Small intestine (tissue), 7 donors: Measurements from ENCODE around the gene RNASE13. TPM values are rescaled to one million over a fixed set of nuclear protein-coding genes. Genes with fewer than 3 reads are reported as not detected.
A peak's percentile ranks its signal among the peaks of the same experiment; 100 is the strongest.

Source experiments
- DNase-seq, 2 donors: peaks; one replicate each; pipeline versions ENCODE4 v3.0.0 to v3.0.0-alpha.2; 2013
- FAIRE-seq: peaks from 2 replicates; lab custom pipeline; 2012; peaks lifted over from hg19 to GRCh38; lab: Jason Lieb, UNC
- H3K27ac ChIP-seq, 3 donors: one replicate each; pipeline ENCODE4 v1.5.1; 2013; ENCODE audit warnings: low read length in 2 of 3, mild to moderate bottlenecking in 2 of 3, control low read depth in 1 of 3, inconsistent platforms in 1 of 3, low read depth in 1 of 3, moderate library complexity in 1 of 3
- H3K27me3 ChIP-seq, 3 donors: one replicate each; pipeline ENCODE4 v1.6.1; 2013; ENCODE audit warnings: low read length in 3 of 3, inconsistent platforms in 1 of 3; ENCODE audit not compliant: control insufficient read depth in 3 of 3, insufficient read depth in 3 of 3
- H3K36me3 ChIP-seq, 3 donors: one replicate each; pipeline ENCODE4 v1.6.1; 2013; ENCODE audit warnings: low read length in 3 of 3, inconsistent platforms in 1 of 3, low read depth in 1 of 3, mild to moderate bottlenecking in 1 of 3, moderate library complexity in 1 of 3; ENCODE audit not compliant: control insufficient read depth in 3 of 3, insufficient read depth in 2 of 3
- H3K4me1 ChIP-seq, 3 donors: one replicate each; pipeline ENCODE4 v1.6.1; 2013; ENCODE audit warnings: low read length in 2 of 3, inconsistent platforms in 1 of 3, low read depth in 1 of 3, mild to moderate bottlenecking in 1 of 3, moderate library complexity in 1 of 3; ENCODE audit not compliant: control insufficient read depth in 3 of 3, insufficient read depth in 2 of 3
- H3K4me3 ChIP-seq, 3 donors: one replicate each; pipeline ENCODE4 v1.5.1; 2013; ENCODE audit warnings: low read length in 3 of 3, control low read depth in 1 of 3, inconsistent platforms in 1 of 3, low read depth in 1 of 3, mild to moderate bottlenecking in 1 of 3, moderate library complexity in 1 of 3
- H3K9me3 ChIP-seq, 2 donors: one replicate each; pipeline ENCODE4 v1.6.1; 2013; ENCODE audit warnings: low read depth in 1 of 2, low read length in 1 of 2; ENCODE audit not compliant: control insufficient read depth in 2 of 2, insufficient read depth in 1 of 2
- WGBS, 3 donors: extraction: QIAGEN DNeasy Blood & Tissue Kit; methylation state at CpG; one replicate each; pipeline ENCODE4 v1.1.7; 2013; 5-methylcytosine and 5-hydroxymethylcytosine counted together
- polyA plus RNA-seq, 4 donors: library from polyadenylated mRNA; stranded (reverse) in 3 of 4; unstranded in 1 of 4; fragments of 200-250 nt in 3 of 4; fragments of 120-200 nt in 1 of 4; gene quantifications; one replicate each; pipeline versions ENCODE4 v1.2.1 to v1.2.3, GENCODE V29; 2013
- donor health status: healthy with polysubstance abuse.
- donor health status: control.
- donor health status: control.
- donor health status: Bipolar disorder and iron deficiency.
- donor health status: healthy.

The RNASE13 gene
- polyA plus RNA-seq, 4 donors, result 0.04 TPM; not detected in 3

DNA sequence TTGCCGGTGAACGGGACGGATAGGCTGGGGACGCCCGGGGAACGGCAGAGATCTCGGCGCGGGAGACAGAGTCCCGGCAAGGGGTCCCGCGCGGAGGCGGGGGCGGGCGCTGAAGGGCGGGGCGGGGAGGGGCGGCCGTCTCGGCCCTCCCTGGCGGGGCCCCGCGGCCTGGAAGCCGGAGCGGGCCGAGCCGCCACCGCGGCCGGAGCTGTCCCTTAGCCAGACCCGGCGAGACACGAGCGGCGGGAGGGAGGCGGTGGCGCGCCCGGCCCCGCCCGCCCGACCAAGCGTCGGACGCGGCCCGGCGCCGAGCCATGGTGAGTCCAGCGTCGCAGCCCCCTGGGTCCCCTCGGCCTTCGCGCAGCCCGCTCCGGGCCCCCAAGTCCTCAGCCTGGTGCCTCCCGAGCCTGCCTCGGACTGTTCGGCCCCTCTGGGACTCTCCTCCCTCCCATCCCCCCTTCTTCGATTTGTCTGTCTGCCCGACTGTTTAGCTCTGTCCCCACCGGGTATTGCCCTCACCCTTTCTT is 35.5 kb upstream of the RNASE13 start, which contains the start of gene ARHGEF40:
TSS of gene ARHGEF40 (plus strand) at position 222 of the 527 bp plus-strand sequence. CDS start at position 315, 93 bp downstream.
- Histone ChIP-seq H3K27ac (peak within 1 kb of the TSS; percentile 57 to 88 (median 85)), H3K27me3 (peaks cover 0 to 11% (median 0%) of the 10 kb centered on the region in 3 donors), H3K4me3 (peak within 1 kb of the TSS; percentile 67 to 85 (median 68)), H3K36me3 (peaks cover 0 to 24% (median 2%) of the 10 kb centered on the region in 3 donors), H3K9me3 (no peaks in the 10 kb centered on the region), H3K4me1 (peaks cover 0 to 14% (median 4%) of the 10 kb centered on the region in 3 donors)
- WGBS, 3 donors, result 0 to 1% (median 0%) methylated on average over 19 to 63 of the region's 63 CpGs
- no peak for FAIRE-seq
- DNase-seq, result peak; percentile 37 to 73

DNA sequence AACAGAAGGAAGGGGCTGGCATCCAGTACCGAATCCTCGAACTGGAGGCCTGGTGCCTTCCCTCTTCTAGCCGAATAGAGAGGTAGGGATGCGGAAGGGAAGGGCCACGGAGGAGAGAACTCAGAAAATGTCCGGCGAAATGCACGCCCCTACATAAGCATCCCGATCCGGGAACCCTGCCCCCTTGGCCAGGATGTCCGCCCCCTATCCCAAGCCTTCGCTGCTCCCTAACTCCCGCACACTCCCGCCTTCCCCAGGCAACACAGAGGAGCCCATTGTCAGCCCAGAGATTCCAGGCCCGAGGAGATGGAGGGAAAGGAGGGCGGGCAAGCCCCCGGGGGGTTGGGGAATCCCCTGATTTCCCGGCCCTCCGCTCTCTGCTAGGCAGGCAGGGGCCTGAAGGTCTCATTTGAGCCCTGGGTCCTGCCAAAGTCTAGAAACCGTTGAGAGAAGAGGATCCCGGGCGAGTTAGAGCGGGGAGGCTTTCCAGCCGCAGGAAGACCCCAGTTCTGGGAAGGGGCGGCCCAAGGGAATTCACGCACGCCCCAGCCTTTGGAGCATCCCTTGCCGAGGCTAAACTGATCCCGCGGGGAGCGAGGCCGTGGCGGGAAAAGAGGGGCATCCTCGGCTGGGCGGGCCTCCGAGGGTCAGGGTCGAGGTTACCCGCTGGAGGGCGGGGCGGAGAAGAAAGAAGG is 34.9 kb upstream of the RNASE13 start:
- peak overlapping the region; percentile 36 to 68 (median 62) for H3K4me3 ChIP-seq
- FAIRE-seq, result no peak
- H3K4me1 ChIP-seq, result peaks cover 0 to 14% (median 4%) of the 10 kb centered on the region in 3 donors
- DNase-seq, result peak in 1 of 2 donors; percentile 60
- H3K27ac ChIP-seq, result peak overlapping the region in 2 of 3 donors; percentile 53 to 85
- H3K36me3 ChIP-seq, result peaks cover 0 to 18% (median 0%) of the 10 kb centered on the region in 3 donors
- 2 to 5% (median 2%) methylated on average over 31 to 40 of the region's 40 CpGs for WGBS, 3 donors
- no peaks in the 10 kb centered on the region for H3K9me3 ChIP-seq
- H3K27me3 ChIP-seq, result peaks cover 0 to 11% (median 0%) of the 10 kb centered on the region in 3 donors

DNA sequence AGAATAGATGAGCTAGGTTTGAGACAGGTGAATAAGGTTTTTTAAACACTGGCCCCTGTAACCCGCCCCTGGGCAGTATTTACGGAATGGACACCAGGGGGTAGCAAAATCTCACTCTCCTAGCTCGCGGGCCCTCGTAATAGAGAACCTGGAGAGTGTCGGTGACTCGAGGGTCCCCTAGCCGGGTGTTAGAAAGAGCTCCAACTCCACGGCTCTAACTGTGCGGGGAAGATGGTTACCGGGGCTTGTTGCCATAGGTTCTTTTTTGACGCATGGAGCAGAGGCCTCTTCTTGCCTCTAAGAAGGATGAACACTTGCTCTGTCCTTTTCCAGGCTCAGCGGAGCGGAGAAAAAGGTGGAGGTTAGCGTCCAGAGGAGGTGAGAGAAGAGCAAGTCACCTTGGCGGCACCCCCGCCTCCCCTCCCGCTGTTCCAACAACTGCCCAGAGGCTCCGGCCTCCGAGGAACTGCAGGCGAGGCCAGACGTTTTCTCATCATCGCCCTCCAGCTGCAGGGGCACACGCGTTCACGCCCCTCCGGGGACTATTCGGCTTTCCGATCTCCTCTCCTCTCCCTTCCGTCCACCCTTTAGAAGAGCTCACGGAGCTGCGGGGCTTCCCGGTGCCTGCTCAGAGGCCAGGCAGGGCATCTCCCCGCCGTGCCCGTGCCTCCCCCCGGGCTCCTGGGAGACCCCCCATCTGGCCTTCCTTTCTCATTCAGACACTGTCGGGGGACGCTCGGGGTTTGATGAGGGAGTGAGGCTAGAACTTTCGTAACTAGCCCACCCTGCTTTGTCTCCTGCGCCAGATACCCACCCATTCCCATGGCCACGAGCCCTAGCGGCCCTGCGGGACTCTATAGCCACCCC is 34.1 kb upstream of the RNASE13 start:
- WGBS, 3 donors, result 3 to 4% (median 3%) methylated on average over 39 to 45 of the region's 45 CpGs
- H3K4me3 ChIP-seq, result peak overlapping the region in 2 of 3 donors; percentile 0 to 62
- H3K27ac ChIP-seq, result peak overlapping the region in 2 of 3 donors; percentile 53 to 85
- H3K9me3 ChIP-seq, result no peaks in the 10 kb centered on the region
- H3K27me3 ChIP-seq, result peaks cover 0 to 11% (median 0%) of the 10 kb centered on the region in 3 donors
- FAIRE-seq (no peak), DNase-seq (peak; percentile 68 to 75)
- H3K36me3 ChIP-seq, result peaks cover 0 to 10% (median 0%) of the 10 kb centered on the region in 3 donors
- H3K4me1 ChIP-seq, result peaks cover 0 to 14% (median 4%) of the 10 kb centered on the region in 3 donors

- FAIRE-seq, result no peak
These were observed 32.4 kb upstream of the RNASE13 start for GRCh38 chr14:21066882-21067502.

GRCh38 chr14:21063479-21063878 is 28.9 kb upstream of the RNASE13 start:
- no peak for FAIRE-seq
- Histone ChIP-seq H3K27me3 (no peaks in the 10 kb centered on the region), H3K9me3 (no peaks in the 10 kb centered on the region), H3K27ac (no peak overlapping the region), H3K4me3 (no peak overlapping the region), H3K4me1 (peaks cover 0 to 4% (median 0%) of the 10 kb centered on the region in 3 donors), H3K36me3 (no peaks in the 10 kb centered on the region)
- no peak for DNase-seq
- 71 to 86% (median 83%) methylated on average over 3 of the region's 3 CpGs for WGBS, 3 donors

More at GRCh38 chr14:21066882-21067502, 32.4 kb upstream of the RNASE13 start:
- no peak overlapping the region for H3K27ac ChIP-seq
- peaks cover 0 to 11% (median 0%) of the 10 kb centered on the region in 3 donors for H3K27me3 ChIP-seq
- 59 to 76% (median 68%) methylated on average over 7 of the region's 7 CpGs for WGBS, 3 donors
- DNase-seq, result no peak
- peaks cover 0 to 18% (median 4%) of the 10 kb centered on the region in 3 donors for H3K4me1 ChIP-seq
- no peaks in the 10 kb centered on the region for H3K9me3 ChIP-seq
- H3K36me3 ChIP-seq, result no peaks in the 10 kb centered on the region
- no peak overlapping the region for H3K4me3 ChIP-seq

DNA sequence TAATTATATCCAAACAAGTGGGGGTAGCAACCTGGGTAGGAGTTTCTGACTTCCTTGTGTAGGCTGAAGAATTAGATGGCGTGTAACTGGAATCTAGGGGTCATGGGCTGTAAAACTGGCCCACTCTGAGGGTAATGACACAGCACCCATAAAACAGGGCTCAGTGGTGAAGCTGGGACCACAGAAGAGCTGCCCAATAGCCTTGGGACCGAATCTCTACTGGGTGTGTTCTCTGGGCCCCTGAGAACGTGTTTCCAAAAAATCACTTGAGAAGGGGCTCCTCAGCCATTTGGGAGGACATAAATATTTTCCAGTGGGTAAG is 26.7 kb upstream of the RNASE13 start:
- H3K9me3 ChIP-seq, result no peaks in the 10 kb centered on the region
- no peaks in the 10 kb centered on the region for H3K36me3 ChIP-seq
- peaks cover 0 to 3% (median 0%) of the 10 kb centered on the region in 3 donors for H3K4me1 ChIP-seq
- H3K27ac ChIP-seq, result peak overlapping the region in 1 of 3 donors; percentile 27
- WGBS, 3 donors, result 73 to 85% (median 77%) methylated on average over 3 of the region's 3 CpGs
- H3K4me3 ChIP-seq, result no peak overlapping the region
- H3K27me3 ChIP-seq, result no peaks in the 10 kb centered on the region
- DNase-seq (no peak), FAIRE-seq (no peak)

DNA sequence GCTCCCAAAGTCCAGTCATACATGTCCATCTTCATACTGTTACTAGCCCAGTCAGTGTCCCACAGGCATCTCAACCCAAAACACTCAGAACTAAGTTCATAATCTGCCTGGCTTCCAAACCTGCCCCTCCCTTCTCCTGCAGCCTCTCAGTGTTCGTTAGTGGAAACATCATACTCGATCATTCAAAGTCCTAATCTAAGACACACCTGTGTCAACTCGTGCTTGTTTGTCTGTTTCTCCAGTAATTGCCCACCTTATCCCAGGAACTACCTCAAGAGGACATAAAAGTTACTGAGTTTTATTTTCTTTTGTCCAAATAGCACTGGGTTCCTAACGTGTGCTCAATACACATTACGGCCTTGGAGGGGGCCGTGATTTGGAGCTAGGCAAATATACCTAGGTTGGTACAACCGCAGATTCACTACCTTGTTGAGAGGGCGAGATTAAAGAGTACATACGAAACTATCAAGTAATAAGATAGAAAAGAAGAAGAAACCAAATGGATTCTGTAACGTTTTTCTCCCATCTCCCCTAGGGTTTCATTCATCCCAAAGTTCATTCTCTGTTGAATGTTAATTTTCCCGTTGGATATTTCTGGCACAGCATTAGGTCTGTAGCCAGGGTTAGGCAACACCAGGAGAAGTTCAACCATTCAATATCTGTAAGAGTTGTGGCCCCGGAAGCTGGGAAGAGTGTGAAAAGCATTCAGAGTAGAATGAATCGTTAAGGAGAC is 26.2 kb upstream of the RNASE13 start:
- DNase-seq, result peak in 1 of 2 donors; percentile 31
- no peaks in the 10 kb centered on the region for H3K27me3 ChIP-seq
- no peak for FAIRE-seq
- H3K4me1 ChIP-seq, result peaks cover 0 to 7% (median 0%) of the 10 kb centered on the region in 3 donors
- H3K9me3 ChIP-seq, result no peaks in the 10 kb centered on the region
- 28 to 66% (median 42%) methylated on average over 13 of the region's 13 CpGs for WGBS, 3 donors
- H3K36me3 ChIP-seq, result no peaks in the 10 kb centered on the region
- peak overlapping the region in 1 of 3 donors; percentile 27 for H3K27ac ChIP-seq
- no peak overlapping the region for H3K4me3 ChIP-seq
